ENCODE measurements around the gene LRP1B. TPM values are rescaled to one million over a fixed set of nuclear protein-coding genes. Genes with fewer than 3 reads are reported as not detected.

The LRP1B gene
- total RNA-seq, 1 experiment from 2014 or later: 0.52 TPM

- Mint-ChIP-seq H3K4me1 (no peaks in the 10 kb centered on the region), H3K4me3 (no peak overlapping the region), H3K9me3 (peaks cover 37% of the 10 kb centered on the region), H3K27ac (no peak overlapping the region), H3K36me3 (peaks cover 20% of the 10 kb centered on the region), H3K27me3 (ENCODE audit: low read depth) (no peaks in the 10 kb centered on the region)
- ATAC-seq: no peak
- TF ChIP-seq, protein P1, sequence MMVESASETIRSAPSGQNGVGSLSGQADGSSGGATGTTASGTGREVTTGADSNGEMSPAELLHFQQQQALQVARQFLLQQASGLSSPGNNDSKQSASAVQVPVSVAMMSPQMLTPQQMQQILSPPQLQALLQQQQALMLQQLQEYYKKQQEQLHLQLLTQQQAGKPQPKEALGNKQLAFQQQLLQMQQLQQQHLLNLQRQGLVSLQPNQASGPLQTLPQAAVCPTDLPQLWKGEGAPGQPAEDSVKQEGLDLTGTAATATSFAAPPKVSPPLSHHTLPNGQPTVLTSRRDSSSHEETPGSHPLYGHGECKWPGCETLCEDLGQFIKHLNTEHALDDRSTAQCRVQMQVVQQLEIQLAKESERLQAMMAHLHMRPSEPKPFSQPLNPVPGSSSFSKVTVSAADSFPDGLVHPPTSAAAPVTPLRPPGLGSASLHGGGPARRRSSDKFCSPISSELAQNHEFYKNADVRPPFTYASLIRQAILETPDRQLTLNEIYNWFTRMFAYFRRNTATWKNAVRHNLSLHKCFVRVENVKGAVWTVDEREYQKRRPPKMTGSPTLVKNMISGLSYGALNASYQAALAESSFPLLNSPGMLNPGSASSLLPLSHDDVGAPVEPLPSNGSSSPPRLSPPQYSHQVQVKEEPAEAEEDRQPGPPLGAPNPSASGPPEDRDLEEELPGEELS (CRISPR knock-in tag; IDR thresholded peaks at IDR 0.05): no peak
- TF ChIP-seq, protein P2, sequence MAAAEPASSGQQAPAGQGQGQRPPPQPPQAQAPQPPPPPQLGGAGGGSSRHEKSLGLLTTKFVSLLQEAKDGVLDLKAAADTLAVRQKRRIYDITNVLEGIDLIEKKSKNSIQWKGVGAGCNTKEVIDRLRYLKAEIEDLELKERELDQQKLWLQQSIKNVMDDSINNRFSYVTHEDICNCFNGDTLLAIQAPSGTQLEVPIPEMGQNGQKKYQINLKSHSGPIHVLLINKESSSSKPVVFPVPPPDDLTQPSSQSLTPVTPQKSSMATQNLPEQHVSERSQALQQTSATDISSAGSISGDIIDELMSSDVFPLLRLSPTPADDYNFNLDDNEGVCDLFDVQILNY (CRISPR knock-in tag; IDR thresholded peaks at IDR 0.05): no peak
- TF ChIP-seq EMX1 (CRISPR knock-in tag; IDR thresholded peaks at IDR 0.05): no peak
- POLR2A ChIA-PET: no interaction called here
- DNase-seq (ENCODE audit: low spot score): no peak
- CTCF ChIA-PET: no interaction called here
Measured at GRCh38 chr2:140869925-140870324, 1260.9 kb downstream of the LRP1B start.

DNA sequence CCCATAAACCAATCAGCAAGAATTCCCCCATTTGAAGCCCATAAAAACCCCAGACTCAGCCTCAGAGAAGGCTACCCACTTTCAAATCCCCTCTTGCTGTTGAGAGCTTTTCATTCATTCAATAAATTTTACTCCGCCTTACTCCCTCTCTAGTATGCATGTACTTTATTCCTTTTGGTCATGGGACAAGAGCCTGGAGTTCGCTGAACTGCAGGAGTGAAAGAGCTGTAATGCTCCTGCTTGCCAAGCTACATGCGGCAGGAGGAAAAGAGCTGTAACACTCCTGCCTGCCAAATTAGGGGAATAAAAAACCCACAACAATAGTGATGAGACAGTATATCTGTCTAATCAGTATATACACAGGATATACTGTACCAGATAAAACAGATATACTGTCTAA lies 1261.7 kb downstream of the LRP1B start:
- Mint-ChIP-seq H3K27me3 (ENCODE audit: low read depth) (no peaks in the 10 kb centered on the region), H3K4me1 (no peaks in the 10 kb centered on the region), H3K36me3 (peaks cover 14% of the 10 kb centered on the region), H3K9me3 (peaks cover 34% of the 10 kb centered on the region), H3K27ac (no peak overlapping the region), H3K4me3 (no peak overlapping the region)
- ATAC-seq: no peak
- TF ChIP-seq, protein P3, sequence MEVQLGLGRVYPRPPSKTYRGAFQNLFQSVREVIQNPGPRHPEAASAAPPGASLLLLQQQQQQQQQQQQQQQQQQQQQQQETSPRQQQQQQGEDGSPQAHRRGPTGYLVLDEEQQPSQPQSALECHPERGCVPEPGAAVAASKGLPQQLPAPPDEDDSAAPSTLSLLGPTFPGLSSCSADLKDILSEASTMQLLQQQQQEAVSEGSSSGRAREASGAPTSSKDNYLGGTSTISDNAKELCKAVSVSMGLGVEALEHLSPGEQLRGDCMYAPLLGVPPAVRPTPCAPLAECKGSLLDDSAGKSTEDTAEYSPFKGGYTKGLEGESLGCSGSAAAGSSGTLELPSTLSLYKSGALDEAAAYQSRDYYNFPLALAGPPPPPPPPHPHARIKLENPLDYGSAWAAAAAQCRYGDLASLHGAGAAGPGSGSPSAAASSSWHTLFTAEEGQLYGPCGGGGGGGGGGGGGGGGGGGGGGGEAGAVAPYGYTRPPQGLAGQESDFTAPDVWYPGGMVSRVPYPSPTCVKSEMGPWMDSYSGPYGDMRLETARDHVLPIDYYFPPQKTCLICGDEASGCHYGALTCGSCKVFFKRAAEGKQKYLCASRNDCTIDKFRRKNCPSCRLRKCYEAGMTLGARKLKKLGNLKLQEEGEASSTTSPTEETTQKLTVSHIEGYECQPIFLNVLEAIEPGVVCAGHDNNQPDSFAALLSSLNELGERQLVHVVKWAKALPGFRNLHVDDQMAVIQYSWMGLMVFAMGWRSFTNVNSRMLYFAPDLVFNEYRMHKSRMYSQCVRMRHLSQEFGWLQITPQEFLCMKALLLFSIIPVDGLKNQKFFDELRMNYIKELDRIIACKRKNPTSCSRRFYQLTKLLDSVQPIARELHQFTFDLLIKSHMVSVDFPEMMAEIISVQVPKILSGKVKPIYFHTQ (CRISPR knock-in tag; IDR thresholded peaks at IDR 0.05): no peak
- TF ChIP-seq ZNF396 (CRISPR knock-in tag; IDR thresholded peaks at IDR 0.05; ENCODE audit: borderline replicate concordance): no peak
- POLR2A ChIA-PET: no interaction called here
- no peak for DNase-seq (ENCODE audit: low spot score)
- CTCF ChIA-PET: no interaction called here

GRCh38 chr2:140865837-140866236 lies 1265.0 kb downstream of the LRP1B start:
- POLR2A ChIA-PET: no interaction called here
- H3K27me3 Mint-ChIP-seq (ENCODE audit: low read depth): no peaks in the 10 kb centered on the region
- peaks cover 18% of the 10 kb centered on the region for H3K9me3 Mint-ChIP-seq
- no peak overlapping the region for H3K4me3 Mint-ChIP-seq
- no peak for DNase-seq (ENCODE audit: low spot score)
- no peak overlapping the region for H3K27ac Mint-ChIP-seq
- TF ChIP-seq GABPB1 (CRISPR knock-in tag; IDR thresholded peaks at IDR 0.05) (peak; percentile 91), ERG (CRISPR knock-in tag; IDR thresholded peaks at IDR 0.05) (no peak)
- H3K4me1 Mint-ChIP-seq: peaks cover 3% of the 10 kb centered on the region
- CTCF ChIA-PET: no interaction called here
- ATAC-seq: no peak
- no peaks in the 10 kb centered on the region for H3K36me3 Mint-ChIP-seq

- H3K36me3 Mint-ChIP-seq: peaks cover 2% of the 10 kb centered on the region
- peaks cover 14% of the 10 kb centered on the region for H3K9me3 Mint-ChIP-seq
- H3K27ac Mint-ChIP-seq: no peak overlapping the region
- H3K27me3 Mint-ChIP-seq (ENCODE audit: low read depth): no peaks in the 10 kb centered on the region
- TF ChIP-seq GABPB1 (CRISPR knock-in tag; IDR thresholded peaks at IDR 0.05) (peak; percentile 80), FOXP1 (CRISPR knock-in tag; IDR thresholded peaks at IDR 0.05; ENCODE audit: borderline replicate concordance) (no peak)
- CTCF ChIA-PET: interaction anchor here (0.8 to 1.9 kb wide), 14 partner anchors 9 to 1277 kb away, joined by 3 to 12 read pairs (median 5); no protein-coding TSS in a partner anchor
- ATAC-seq (peak; percentile 53), DNase-seq (ENCODE audit: low spot score) (no peak)
- no peak overlapping the region for H3K4me3 Mint-ChIP-seq
- POLR2A ChIA-PET: no interaction called here
- H3K4me1 Mint-ChIP-seq: peaks cover 8% of the 10 kb centered on the region
Measured at GRCh38 chr2:140863713-140864112, 1267.1 kb downstream of the LRP1B start.

- H3K36me3 Mint-ChIP-seq: peaks cover 5% of the 10 kb centered on the region
- H3K4me1 Mint-ChIP-seq: peaks cover 8% of the 10 kb centered on the region
- no peak overlapping the region for H3K27ac Mint-ChIP-seq
- no peak overlapping the region for H3K4me3 Mint-ChIP-seq
- POLR2A ChIA-PET: no interaction called here
- ATAC-seq (no peak), DNase-seq (ENCODE audit: low spot score) (no peak)
- peaks cover 18% of the 10 kb centered on the region for H3K9me3 Mint-ChIP-seq
- CTCF ChIA-PET: no interaction called here
- no peaks in the 10 kb centered on the region for H3K27me3 Mint-ChIP-seq (ENCODE audit: low read depth)
- TF ChIP-seq, protein P4, sequence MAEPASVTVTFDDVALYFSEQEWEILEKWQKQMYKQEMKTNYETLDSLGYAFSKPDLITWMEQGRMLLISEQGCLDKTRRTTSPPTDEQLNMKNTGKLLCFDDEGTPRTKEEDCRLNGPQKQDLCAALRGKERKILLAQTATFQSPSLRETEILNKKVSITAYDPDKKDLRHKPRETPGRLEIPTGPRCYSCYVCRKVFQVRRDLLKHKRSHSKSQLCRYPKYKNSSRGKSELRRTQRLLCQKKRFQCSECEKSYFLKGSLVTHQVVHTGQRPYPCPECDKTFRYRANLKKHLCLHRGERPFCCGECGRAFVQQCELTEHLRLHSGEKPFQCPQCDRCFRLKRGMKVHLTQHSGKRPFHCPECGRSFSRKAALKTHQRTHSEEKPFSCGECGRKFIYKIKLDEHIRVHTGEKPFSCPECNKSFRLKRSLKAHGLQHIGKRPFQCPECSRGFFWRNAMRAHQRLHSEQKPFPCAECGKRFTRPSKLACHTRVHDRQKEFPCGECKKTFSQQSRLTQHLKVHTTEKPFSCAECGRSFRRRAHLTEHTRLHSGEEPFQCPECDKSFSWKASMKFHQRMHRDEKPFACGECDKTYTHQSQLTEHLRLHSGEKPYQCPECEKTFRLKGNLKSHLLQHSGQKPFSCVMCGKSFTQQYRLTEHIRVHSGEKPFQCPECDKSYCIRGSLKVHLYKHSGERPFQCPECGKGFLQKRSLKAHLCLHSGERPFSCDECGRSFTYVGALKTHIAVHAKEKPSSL (CRISPR knock-in tag; conservative IDR thresholded peaks at IDR 0.05): no peak
- no peak for TF ChIP-seq FOXP1 (CRISPR knock-in tag; IDR thresholded peaks at IDR 0.05; ENCODE audit: borderline replicate concordance)
- TF ChIP-seq, protein P5, sequence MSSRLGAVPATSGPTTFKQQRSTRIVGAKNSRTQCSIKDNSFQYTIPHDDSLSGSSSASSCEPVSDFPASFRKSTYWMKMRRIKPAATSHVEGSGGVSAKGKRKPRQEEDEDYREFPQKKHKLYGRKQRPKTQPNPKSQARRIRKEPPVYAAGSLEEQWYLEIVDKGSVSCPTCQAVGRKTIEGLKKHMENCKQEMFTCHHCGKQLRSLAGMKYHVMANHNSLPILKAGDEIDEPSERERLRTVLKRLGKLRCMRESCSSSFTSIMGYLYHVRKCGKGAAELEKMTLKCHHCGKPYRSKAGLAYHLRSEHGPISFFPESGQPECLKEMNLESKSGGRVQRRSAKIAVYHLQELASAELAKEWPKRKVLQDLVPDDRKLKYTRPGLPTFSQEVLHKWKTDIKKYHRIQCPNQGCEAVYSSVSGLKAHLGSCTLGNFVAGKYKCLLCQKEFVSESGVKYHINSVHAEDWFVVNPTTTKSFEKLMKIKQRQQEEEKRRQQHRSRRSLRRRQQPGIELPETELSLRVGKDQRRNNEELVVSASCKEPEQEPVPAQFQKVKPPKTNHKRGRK (CRISPR knock-in tag; IDR thresholded peaks at IDR 0.05; ENCODE audit: borderline replicate concordance): no peak
- TF ChIP-seq, protein P6, sequence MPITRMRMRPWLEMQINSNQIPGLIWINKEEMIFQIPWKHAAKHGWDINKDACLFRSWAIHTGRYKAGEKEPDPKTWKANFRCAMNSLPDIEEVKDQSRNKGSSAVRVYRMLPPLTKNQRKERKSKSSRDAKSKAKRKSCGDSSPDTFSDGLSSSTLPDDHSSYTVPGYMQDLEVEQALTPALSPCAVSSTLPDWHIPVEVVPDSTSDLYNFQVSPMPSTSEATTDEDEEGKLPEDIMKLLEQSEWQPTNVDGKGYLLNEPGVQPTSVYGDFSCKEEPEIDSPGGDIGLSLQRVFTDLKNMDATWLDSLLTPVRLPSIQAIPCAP (CRISPR knock-in tag; IDR thresholded peaks at IDR 0.05): no peak
- no peak for TF ChIP-seq RELA (CRISPR knock-in tag; IDR thresholded peaks at IDR 0.05; ENCODE audit: borderline replicate concordance)
- TF ChIP-seq ELF4 (CRISPR knock-in tag; IDR thresholded peaks at IDR 0.05; ENCODE audit: low read depth): no peak
Measured at GRCh38 chr2:140862181-140862580, 1268.6 kb downstream of the LRP1B start.

Measured in WTC11 (cell line).